HS-5 (cell line): ENCODE data around the gene TSPYL4.
"Not testable (repeated sequence)": the region's sequence is repeated elsewhere in the genome, so short reads cannot be mapped to it uniquely, and the experiment has no call there.

Experiments used
- DNase-seq: peaks from one replicate; pipeline ENCODE4 v3.0.0-alpha.2; 2012; ENCODE audit warnings: low read depth

TSPYL4 gene

DNA sequence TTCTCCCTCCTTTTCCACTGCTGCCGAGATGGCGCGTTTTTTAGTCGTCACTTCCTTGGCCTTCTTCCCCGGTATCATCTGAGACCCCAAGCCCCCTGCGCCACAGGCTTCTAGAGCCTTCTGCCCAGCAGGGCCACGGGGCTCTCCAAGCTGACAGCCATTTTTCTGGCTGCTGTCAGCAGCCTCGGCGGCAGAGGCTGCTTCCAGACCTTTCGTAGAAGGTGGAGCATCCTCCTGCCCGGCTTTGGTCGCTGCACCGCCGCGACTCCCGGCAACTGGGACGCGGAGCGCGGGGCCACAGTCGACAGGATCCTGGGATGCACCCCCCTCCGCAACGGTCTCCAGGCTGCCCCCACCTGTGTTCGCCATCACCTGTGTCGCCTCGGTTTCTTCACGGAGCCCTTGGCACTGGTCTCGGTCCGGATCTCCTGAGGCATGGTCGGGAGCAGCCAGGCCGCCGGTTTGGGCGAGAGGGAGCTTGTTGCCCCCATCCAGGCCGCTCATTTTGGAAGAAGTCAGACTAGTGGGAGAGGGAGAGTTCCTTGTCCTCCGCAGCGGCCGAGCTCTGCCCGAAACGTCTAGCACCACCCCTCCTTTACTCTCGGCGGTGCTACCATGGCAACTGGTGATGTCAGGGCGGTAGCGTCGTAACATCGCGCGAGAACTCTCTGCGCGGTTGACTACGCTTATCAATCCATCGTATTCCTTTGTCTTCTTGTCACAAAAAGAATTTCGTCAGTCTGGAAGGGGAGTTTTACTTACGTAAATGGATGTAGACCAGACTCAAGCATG, at the start of gene TSPYL4:
TSPYL4 (minus strand) TSS at position 571 of the 792 bp plus-strand sequence; CDS start at position 504, 67 bp downstream.
- peak; percentile 85 for DNase-seq

DNA sequence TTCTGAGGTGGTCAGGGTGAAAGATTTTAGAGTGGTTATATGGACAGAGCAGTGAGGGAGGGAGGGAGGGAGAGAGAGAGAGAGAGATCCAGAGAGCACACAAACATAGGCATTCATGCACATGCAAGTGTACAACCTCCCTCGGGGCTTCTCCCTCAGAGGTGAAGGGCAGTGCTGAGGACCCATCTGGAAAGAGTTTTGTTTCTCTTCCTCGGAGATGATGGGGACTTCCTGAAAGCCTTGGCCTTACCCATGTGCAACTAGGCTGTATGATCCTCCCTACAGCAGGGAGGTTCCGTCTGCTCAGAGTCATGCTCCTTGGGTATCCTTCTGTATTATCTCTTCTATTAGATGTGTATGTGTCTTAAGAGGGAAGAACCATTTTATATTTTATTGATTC, 47.2 kb upstream of the TSPYL4 start:
- no peak for DNase-seq

DNA sequence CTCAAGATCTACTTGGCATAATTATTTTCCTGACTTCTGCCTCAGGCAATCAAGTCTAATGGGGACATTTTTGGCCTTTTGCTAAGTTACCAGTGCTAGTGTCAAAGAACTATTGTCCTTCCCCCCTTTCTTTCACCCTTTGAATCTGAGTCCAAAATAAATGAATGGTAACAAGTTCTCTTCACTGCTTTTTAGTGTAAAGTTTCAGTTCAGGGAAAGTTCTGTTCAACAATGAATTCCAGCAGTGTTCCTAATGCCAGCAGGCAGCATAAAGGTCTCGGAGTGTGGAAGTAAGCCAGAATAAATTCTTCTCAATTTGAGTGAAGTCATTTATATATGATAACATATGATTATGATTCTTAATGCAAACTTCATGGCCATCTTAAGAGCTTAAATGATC, 46.7 kb upstream of the TSPYL4 start:
- no peak for DNase-seq

DNA sequence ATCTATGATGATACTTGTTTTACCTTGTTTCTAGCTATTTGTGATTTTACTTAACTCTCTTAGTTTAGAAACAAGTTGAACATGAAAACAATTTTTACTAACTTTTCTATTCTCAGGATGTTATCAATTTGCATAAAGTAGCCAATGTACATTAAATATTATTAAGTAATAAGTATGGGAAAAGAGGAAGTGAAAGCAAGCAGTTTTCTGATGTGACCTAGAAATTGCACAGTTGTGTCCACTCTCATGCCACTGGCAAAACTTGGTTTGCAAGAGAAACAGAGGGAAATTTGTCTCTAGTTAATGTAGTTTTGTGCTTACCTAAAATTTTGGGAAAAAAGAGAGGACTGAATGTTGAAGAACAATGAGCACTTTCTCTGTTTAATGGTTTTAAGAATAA, 45.1 kb upstream of the TSPYL4 start:
- DNase-seq = no peak

DNA sequence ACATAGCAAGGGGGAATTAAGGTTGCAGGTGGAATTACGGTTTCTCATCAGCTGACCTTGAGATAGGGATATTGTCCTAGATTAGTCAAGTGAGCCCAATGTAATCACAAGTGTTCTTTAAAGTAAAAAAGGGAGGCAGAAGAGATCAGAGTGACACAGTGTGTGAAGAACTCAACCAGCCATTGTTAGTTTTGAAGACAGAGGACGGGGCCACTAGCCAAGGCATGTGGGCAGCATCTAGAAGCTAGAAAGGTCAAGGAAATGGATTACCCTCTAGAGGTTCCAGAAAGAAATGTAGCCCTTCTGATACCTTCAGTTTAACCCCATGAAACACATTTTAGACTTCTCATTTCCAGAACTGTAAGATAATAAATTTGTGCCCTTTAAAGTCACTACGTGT, 44.4 kb upstream of the TSPYL4 start:
- DNase-seq = no peak

DNA sequence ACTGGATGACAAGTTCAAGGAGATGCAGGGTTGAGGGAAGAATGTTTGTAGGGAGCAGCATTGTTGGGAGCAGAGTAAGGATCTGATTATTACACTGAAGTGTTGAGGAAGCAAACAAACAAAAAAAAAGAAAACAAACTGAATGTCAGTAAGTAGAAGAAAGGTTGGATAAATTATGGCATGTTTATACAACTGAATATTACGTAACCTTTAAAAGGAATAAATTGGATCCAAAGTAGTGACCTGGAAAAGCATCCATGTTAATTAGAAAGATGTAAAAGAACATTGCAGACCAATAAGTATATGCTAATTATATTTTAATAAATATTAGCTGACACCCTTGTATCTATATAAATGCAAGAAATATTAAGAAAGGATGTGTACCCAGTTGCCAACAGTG, 38.7 kb upstream of the TSPYL4 start:
- DNase-seq = no peak

DNA sequence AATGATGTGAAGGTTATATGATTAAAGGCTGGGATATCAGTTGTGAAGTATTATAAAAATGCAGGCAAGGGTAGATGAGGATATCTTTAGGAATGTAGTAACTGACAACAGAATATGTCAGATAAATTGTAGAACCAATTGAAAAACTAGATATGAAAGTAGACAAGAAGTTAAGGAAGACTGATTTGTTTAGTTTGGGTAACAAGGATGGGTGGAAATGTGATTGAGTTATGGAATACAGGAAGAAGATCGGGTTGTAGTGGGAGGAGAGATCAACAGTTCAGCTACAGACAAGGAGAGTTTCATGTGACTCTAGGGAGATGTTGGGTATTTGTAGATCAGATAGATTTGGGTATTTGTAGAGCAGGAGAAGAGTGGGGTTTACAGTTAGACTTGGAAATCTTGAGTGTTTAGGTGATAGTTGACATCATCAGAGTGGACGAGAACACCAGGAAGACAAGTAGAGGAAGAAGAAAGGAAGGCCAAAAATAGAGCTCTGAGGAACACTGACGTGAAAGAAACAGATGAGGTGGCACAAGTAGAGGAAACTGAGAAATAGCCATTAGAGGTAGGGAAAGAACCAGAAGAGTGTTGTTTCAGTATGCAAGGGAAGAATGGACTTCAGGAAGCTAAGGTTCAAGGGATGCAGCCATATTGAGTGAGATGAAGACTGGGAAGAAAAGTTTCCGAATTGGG, 38.0 kb upstream of the TSPYL4 start:
- DNase-seq = no peak

DNA sequence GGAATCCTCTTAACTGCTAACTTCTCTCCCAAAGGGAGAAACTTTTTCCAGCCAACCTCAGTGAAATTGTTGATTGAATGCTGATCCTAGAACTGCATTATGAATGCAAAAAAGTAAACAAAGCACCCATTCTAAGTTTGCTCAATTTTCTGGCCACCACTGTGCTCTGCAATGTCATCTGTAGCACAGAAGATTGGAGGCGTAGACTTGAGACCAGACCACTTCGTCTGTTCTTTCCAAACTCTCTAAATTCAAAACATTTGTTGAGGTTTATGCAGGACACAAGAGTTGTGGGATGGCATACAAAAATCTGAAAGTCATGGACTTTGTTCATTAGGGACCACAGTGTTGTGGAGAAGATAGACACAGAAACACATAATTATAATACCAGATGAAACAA, 36.9 kb upstream of the TSPYL4 start:
- DNase-seq = no peak

DNA sequence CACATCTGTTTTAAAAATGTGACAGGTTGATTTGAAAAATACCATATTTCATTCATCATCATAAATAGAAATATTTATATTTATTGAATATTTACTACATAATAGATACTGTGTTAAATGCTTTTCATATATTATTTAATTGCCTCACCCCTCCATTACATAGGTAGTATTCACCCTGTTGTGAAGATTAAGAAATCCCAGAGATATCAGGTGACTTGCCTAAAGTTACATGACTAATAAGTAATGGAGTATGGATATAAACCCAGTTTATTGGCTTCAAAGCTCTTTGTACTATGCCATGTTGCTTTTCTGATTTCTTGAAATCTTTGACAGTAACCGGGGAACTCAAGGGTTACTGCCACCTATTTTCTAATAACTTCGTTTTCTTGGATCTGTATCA, 36.0 kb upstream of the TSPYL4 start:
- no peak for DNase-seq

DNA sequence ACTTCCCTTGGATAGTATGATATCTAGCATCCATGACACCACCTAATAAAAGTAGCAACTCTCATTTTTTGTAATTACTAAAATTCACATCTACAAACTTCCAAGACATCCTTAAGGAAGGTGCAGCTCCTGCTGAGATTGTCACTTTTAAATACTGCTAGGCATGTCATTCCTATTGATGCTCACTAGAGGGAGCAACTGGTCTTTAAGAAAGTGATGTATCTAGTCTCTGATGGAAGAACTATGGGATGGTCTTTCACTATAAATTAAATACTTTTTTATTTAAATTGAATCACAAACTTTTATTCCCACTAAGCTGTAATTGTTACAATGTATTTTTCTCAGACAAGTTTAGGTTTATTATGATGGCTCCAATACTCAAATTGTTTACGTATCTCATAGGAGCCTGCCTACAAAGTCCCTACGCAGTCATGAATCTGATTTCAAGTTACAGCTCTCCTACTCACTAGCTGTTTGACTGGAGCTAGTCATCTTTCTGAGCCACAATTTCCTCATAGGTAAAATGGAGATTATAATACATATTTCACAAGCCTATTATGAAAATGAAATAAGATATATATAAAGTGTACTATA, 33.9 kb upstream of the TSPYL4 start:
- DNase-seq = peak; percentile 43

DNA sequence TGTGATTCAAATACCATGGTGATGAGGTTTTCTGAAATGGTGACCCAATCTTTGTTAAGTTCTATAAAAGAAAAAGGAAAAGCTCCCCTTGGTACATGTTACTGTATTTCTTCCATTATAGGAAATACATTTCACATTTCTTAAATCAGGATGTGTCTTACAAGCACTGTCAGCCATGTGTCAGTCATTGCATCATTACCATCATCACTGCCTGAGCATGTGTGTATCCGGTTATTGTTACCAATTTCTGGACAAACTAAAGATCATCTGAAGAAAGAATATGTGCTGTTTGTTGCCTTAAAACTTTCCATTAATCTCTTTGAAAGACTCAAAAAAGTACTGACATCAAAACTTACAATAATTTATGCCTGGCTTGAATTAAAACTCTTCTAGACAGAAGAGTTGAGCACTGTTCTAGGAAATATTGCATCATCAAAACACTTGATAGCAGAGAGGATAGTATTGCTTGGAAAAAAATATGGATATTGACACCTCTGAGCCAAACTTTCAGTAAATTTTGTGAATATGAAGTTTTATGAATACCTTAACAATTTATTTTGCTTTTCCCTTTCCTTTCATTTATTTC, 33.0 kb upstream of the TSPYL4 start:
- peak; percentile 40 for DNase-seq

DNA sequence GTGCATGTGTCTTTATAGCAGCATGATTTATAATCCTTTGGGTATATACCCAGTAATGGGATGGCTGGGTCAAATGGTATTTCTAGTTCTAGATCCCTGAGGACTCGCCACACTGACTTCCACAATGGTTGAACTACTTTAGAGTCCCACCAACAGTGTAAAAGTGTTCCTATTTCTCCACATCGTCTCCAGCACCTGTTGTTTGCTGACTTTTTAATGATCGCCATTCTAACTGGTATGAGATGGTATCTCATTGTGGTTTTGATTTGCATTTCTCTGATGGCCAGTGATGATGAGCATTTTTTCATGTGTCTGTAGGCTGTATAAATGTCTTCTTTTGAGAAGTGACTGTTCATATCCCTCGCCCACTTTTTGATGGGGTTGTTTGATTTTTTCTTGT, 31.1 kb upstream of the TSPYL4 start:
- not testable (repeated sequence) for DNase-seq

DNA sequence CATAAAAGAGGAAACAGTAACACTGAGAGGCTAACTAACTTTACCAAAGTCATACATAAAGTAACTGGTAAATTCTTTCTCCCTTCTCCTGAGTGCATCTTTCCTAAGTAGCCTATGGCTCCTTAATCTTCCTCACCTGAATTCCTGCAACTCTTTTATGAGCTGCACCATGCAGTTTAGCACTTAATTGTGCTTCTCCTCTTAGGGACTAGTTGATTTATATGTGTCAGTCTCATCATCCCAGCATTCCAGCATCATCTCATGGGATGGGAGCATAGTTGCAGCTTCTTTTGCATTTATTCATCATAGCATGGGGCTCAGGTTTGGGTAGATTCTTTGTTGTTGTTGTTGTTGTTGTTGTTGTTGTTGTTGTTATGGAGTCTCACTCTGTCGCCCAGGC, 29.3 kb upstream of the TSPYL4 start:
- no peak for DNase-seq

DNA sequence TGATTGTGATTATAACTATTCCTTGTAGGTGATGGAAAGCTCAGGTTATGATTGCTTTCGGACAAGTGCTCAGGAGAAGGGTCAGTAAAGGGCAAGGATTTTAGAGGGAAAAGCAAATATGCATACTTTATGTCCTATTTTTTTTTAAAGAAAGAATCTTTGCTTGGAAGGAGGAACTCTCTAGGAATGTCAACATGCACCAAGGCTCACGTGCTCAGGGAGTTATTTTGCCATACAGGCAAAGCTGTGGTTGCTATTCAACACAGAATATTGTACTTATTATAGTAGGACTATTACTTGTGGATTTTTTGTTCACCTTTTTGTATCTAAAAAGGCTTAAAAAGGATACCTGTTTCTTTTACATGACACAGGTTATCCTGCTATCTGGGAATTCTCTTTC, 28.8 kb upstream of the TSPYL4 start:
- no peak for DNase-seq

DNA sequence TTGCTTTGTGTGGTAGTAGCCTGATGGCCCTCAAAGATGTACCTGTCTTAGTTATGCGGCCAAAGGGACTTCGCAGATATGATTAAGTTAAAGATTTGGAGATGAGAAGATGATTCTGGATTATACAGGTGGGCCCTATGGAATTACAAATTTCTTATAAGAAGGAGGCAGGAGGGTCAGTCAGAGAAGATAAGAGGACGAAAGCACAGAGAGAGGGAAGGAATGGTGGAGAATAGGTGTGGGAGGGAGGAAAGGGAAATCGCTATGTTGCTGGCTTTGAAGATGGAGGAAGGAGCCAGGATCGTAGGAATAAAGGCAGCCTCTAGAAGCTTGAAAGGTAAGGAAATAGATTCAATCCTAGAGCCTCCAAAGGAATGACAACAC, 27.1 kb upstream of the TSPYL4 start:
- DNase-seq = no peak

DNA sequence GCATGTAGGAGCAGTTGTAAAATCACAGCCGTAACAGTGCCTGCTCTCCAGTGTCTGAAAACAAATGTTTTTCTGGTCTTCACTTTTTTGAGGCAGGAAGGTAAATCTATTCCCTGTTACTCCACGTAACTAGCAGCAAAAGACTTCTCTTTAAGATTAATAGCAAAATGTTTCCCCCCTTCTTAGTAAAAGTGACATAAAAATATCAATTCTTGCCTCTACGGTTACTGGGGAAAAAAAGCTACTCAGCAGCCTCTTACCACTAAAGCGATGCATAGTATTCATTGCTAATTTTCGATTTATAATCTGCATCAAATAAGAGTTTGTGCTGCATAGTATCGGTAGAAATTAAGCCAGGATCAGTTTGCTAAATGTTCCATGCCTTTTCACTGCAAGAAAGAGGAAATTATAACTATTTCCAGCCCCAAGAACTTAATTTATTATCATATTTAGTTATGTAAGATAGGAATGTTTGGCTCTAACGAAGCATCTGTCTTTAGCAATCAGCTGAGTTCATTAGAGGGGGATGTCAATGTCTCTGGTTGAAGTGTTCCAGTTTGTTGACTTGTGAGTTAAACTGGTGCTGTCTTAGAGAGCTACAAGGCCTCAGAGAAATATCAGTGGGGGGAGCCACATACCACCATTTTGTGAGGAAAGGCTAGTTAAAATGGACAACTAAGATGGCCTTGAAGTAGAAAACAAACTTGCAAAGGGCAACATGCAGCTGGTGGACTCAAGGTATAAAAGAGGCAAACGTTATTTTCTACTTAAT, 26.5 kb upstream of the TSPYL4 start:
- DNase-seq = no peak

DNA sequence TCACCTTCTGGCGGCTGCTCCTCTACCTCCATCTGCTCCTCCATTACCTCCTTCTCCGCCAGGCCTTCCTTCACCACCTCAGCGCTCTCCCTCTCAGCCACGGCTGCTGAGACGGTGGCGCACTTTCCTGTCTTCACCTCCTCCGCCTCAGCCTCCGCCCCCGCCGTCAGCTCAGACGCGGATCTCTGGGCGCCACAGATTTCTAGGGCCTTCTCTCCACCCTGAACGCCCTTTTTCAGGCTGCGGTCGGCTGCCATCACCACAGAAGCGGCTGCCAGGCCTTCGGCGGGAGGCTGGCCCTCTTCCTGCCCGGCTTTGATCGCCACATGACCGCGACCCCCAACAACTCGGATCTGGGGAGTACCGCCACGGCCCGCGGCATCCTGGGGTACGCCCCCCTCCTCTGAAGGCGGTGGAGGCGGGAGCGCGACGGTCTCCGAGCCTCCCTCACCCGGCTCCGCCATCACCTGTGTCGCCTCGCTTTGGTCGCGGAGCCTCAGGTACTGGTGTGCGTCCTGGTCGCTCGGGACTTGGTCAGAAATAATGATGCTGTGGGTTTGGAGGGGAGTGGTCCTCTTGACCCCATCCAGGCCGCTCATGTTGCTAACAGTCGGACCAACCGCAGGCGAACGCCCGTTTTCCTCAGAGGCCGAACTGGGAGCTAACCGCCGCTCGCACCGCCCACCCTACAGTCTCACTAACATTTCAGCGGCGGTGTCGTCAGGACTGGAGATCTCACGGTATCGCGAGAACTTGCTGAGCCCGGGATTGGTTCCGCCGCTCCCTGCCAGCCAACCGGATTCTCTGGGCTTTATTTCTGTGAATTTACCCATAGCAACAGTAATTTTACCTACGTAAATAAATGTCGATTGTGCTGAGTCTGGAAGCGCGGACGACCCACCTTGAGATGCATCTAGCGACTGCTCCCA, 25.6 kb upstream of the TSPYL4 start, which contains the start of gene TSPYL1:
TSPYL1 (minus strand) TSS at position 699 of the 929 bp plus-strand sequence; CDS start at position 599, 100 bp downstream.
- peak; percentile 89 for DNase-seq

DNA sequence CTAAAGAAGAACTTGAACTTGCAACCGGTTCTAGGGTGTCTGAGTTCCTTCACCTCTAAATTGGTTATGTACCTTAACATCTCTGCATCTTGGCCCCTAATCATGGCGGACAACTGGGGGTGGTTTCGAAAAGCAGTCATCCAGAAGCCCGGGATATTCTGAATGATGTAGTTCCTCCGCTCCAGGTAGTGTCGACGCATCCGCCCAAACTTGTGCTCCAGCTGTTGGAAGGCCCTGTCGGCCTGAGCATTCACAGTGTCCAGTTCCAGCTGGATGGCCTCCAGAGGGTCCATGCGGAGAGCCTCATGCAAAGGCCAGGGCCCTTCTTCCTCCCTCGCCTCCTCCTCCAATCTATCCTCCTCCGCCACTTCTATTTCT, 25.0 kb upstream of the TSPYL4 start:
- DNase-seq = no peak

DNA sequence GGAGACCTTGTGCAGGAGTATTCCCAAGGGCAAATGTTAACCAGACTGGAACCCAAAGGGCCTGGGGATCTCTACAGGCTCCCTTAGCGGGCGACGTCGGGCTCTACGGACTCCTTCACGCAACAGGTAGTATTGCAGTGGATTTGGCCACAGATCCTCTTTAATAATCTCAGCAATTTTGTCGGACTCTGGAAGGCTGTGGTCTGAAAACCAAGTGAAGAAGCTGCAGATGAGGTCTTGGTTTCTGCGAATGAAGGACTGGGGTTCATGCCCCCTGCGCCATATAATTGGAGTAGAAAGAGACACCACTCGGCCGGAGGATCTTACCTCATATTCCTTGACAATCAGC, 24.6 kb upstream of the TSPYL4 start:
- DNase-seq = no peak

DNA sequence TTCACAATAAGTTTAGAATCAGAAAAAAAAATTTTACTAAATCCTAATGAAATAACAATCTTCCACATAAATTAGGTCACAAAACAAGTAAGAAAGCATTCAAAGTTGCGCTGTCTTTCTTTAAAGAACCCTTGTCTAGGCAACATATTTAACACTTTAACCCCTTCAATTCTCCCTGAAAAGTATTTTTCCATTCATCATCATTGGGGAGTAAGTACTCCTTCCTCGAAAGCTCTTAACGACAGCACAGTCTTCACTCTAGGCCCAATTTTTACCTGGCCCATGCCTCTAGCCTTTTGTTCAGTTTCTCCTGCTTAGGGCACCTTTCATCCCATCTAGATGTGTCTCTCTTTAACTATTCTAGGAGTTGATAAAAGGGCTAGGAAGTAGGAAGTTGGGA, 23.2 kb upstream of the TSPYL4 start:
- DNase-seq = no peak

DNA sequence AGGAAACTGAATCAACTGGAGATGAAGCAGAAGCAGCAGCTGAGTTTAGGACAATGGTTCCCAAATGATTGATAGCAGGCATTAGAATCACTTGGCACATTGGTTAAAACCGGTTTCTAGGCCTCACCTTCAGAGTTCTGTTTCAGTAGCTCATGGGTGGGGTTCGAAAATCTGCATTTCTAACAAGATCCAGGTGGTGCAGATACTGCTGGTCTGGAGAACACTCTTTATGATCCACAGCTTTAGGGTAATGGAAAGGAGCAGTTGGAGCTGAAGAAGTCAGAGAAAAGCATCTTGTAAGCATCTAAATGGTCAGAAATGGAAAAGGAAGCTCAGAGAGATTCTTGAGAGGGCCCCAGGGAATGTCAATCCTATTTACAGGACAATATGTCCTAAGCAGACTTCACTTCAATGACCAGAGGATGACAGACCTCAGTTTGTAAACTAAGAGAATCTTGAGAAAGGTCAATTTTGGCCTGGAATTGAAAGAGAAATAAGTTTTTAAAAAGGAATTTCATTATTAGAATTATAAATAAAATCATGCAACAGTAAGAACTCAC, 17.4 kb upstream of the TSPYL4 start:
- DNase-seq = no peak
